ENCODE measurements around the gene PSTPIP1.
"Not testable (repeated sequence)": the region's sequence is repeated elsewhere in the genome, so short reads cannot be mapped to it uniquely, and the experiment has no call there.

DNA sequence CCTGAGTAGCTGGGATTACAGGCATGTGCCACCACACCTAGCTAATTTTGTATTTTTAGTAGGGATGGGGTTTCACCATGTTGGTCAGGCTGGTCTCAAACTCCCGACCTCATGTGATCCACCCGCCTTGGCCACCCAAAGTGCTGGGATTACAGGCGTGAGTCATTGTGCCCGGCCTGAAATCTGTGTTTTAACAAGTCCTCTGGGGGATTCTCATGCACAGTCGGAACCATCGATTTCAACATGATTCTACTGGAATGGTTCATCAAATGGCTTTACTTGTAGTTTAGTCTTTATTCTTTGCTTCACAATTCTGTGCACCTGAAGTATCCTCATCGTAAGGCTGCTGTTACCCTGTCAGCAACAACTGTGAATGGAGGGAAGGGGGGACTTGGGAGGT lies 28.9 kb upstream of the PSTPIP1 start:
- TF ChIP-seq, protein P1, sequence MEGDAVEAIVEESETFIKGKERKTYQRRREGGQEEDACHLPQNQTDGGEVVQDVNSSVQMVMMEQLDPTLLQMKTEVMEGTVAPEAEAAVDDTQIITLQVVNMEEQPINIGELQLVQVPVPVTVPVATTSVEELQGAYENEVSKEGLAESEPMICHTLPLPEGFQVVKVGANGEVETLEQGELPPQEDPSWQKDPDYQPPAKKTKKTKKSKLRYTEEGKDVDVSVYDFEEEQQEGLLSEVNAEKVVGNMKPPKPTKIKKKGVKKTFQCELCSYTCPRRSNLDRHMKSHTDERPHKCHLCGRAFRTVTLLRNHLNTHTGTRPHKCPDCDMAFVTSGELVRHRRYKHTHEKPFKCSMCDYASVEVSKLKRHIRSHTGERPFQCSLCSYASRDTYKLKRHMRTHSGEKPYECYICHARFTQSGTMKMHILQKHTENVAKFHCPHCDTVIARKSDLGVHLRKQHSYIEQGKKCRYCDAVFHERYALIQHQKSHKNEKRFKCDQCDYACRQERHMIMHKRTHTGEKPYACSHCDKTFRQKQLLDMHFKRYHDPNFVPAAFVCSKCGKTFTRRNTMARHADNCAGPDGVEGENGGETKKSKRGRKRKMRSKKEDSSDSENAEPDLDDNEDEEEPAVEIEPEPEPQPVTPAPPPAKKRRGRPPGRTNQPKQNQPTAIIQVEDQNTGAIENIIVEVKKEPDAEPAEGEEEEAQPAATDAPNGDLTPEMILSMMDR (IDR thresholded peaks at IDR 0.05), result not testable (repeated sequence)
- TF ChIP-seq POLR2A (IDR thresholded peaks at IDR 0.05), result not testable (repeated sequence)

Data from esophagus squamous epithelium (tissue), 4 donors.